Measurements from ENCODE around the gene PRRC2C.

GRCh38 chr1:171588230-171588629, 102.9 kb downstream of the PRRC2C start:
- no peak for TF ChIP-seq CTCF (conservative IDR thresholded peaks at IDR 0.05)
- no peak for TF ChIP-seq ZFX (IDR thresholded peaks at IDR 0.05)

All from C4-2B (cell line).